ENCODE measurements around the gene C18orf54.
A peak's percentile ranks its signal among the peaks of the same experiment; 100 is the strongest.

The C18orf54 gene

DNA sequence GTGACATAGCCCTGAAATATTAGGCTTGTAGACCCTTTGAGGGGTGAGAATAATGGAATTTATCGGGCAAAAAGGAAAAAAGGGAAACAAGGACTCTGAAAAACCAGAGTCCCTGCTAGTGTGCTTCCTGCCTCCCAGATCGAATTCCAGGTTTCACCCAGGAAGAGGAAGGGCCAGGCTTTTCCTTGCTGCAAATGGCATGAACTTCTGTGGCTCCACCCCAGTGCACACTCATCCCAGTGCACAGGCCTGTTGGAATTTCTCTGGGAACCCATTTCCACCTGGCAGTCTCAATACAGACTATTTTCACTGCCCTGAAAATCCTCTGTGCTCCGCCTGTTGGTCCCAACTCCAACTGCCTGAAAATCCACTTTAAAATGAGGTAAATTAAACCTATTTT, 29.9 kb downstream of the C18orf54 start:
- DNase-seq = no peak

DNA sequence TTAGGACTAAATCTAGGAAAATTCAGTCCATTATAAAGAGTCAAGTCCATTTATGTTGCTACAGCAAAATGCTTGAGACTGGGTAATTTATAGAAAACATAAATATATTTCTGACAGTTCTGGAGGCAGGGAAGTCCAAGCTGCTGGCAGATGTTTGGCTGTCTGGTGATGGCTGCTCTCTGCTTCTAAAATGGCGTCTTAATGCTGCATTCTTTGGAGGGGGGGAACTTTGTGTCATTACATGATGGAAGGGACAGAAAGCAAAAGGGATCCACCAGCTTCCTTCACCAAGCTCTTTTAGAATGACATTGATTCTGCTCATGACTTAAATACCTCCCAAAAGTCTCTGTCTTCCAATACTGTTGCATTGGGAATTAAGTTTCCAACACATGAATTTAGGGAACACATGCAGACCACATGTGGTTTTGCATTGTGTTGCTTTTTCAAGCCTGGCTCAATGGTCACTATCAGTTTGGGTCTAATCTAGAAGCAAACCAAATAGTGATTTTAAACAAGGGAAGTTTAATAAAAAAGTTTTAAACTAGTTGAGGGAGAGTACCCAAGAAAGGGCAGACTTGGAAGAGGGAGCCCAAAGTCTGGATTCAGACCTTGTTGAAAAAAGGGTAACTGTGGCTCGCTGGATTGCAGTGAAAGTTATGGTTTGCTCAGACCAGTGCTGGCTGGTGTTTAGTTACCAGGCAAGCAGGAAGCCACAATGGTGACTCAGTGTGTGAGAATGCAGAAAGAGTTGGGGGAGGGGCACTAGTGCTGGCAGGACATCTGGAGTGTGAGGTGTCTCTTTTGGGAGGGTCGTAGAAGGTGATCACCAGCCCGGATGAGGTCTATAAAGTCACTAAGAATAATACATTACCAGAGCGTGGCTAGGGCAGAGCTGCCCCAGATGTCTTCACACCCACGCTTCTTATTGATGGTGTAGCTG, 30.8 kb downstream of the C18orf54 start:
- peak; percentile 56 for DNase-seq

DNA sequence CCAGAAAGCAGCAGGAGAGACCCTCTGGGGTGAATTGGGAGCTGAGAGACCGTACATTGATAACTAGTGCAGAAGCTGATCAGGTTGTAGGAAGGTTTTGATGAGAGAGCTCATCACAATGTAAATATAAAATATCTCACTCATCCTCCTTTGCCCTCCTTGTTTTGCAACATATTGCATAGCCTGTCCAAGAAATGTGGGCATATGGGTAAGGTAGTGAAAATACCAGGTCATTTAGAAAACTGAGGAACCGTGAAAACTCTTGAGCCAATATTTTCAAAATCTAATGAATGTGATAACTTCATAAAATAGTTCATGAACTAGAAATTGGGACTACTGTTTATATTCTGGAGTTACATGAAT, 31.4 kb downstream of the C18orf54 start:
- DNase-seq = no peak

DNA sequence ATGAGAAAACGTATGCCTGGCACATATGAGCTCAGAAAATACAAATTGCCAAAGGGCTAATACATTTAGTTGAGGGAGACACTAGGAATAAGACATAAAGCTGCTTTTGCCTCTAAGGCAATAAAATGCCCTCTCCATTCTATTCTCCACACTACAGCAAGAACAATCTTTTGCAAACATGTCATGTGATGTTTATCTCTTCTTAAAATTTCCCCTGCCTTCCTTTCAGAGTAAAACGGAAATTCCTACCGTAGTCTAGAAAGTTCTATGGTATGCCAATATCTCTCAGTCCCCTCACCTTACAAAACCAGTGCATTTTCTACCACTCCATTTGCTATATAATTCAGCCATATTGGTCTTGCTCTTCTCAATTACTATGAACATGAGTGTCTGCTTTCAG, 33.1 kb downstream of the C18orf54 start:
- DNase-seq = no peak

DNA sequence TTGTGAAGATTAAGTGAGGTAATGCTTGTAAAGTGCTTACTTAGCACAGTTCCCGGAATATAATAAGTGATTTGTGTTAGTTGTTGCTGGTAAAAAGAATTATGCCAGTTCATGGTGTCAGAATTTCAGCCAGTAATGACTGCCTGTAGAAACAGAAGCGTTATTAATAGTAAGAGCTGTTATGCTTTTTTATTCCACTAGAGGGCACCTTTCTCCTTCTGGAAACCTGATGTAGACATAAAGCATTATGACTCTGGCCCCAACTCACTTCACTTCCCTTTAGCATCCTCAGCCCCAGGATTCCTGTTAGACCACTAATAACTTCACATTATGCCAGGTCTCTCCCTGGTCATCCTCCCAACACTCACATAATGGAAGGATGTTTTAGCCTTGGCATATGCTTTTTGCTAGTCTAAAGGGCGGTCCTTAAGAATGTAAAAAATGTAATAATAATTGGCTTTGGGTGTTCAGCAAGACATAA, 34.9 kb downstream of the C18orf54 start:
- DNase-seq = no peak

DNA sequence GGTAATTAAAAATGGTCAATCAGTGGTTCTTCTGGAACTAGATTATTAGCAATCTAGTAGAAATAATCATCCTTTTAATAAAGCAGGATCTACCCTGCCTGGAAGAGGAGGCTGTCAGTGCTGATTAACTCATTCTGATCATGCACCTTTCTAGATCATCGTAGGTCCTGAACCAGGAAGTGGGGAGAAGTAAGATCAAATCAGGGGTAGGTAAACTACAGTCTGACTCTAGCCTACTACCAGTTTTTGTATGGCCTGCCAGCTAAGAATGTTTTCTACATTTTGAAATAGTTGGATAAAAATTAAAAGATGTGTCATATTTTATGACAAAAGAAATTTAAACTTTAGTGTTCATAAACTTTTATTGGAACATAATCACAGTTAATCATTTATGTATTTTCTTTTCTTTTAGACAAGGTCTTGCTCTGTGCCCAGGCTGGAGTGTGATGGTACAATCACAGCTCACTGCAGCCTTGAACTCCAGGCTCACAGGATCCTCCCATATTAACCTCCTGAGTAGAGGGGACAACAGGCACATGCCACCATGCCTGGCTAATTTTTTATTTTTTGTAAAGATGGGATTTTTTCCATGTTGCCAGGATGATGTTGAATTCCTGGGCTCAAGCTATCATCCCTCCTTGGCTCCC, 36.1 kb downstream of the C18orf54 start:
- no peak for DNase-seq

DNA sequence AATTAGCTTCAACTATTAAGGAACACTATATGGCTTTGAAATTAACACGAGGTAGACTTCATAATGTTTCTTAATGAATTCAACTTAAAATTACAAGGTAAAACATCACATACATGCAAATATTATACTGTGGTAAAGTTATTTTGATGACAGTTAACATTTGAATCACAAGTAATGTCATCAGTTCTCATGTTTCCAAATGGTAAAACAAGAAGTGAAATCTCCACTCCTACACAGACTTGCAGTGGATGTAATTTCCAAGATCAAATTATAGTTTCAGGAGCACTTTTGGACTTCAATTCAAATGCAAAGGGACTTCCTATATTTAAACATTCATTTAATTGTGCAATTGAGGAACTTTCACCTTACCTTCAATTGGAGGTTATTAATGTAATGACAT, 39.1 kb downstream of the C18orf54 start:
- DNase-seq = no peak

DNA sequence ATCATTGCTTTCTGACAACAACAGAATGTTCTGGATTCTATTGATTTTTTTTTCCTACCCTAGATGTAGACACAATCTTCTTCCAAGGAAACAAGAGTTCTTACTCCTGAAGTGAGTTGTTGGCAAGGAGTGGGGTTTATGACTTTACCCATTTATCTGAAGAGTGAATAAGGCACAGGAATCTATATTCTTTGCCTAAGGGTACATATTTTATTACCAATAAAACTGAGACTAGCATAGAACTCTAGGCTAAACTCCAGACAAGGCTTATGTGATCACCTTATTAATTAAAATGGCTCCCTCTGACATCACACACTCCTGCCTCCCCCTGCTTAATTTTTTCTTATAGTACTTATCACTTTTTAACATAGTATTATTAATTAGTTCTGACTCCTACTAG, 47.6 kb downstream of the C18orf54 start:
- no peak for DNase-seq

DNA sequence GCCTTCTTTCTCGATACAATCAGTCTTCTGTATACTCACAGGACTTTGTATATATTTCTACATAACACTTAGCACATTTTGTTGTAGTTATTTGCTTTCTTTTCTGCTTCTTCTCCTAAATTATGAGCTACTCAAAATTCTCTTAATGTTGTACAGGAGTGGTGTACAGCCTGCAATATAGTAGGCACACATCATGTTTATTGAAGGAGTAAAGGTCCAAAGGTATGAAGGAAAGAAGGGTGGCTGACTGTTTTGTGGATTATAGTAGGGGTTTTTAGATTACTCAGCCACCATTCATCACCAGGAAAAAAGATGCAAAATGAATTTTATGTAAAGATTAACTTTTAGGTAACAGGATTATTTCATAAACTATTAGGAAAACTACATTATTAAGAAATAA, 54.1 kb downstream of the C18orf54 start:
- no peak for DNase-seq

DNA sequence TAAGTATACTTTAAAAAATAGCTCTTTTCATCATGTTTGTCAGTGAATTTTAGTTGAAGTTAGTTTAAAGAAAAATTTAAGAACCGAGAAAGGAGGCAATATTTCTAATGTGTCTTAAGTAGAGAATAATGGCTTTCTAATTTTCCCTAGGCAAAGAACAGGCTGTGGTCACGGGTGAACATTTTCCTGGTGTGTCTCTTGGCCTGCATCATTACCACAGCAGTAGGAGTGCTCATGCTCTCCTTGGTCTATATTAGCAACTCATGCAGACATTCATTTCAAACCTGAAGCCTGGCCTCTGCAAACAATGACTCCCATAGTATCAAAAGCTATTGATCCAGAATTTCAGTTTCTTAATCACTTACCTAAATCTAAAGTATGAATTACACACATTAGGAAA, 57.4 kb downstream of the C18orf54 start:
- DNase-seq = no peak

DNA sequence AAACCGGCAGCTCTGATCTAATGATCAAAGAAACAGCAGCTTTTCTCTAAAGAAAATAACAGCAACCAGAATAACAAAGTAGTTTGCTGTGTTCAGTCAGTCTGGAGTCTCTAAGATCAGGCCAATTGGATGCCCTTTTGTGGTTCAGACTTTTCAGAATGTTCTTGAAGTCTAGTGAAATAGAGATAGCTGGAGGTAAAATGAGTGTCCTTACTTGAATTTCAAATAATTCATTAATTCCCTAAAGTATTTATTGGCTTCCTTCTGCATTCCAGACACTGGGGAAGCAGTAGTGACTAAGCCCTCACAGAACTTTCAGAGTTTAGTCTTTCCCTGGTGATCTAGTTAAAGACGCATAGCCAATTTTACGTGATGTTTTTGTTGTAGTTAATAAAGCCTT, 58.7 kb downstream of the C18orf54 start:
- DNase-seq = no peak

DNA sequence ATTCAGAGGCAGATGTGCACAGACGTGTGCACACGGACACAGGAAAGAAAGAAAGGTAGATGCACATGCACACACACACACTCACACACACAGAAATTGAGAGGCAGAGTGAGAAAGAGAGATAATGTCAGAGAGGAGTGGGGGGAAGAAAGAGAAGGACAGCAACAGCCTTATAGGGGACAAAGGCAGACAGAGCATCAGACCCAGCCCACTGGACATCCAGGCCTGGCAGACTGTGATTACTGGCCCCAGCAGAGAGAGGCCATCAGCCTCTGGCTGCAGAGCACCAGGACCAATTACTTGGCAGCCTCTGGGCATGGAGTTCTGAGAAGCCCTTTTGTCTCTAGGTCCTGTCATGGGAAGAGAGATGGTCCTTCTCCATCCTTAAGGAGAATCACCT, 66.1 kb downstream of the C18orf54 start:
- no peak for DNase-seq

DNA sequence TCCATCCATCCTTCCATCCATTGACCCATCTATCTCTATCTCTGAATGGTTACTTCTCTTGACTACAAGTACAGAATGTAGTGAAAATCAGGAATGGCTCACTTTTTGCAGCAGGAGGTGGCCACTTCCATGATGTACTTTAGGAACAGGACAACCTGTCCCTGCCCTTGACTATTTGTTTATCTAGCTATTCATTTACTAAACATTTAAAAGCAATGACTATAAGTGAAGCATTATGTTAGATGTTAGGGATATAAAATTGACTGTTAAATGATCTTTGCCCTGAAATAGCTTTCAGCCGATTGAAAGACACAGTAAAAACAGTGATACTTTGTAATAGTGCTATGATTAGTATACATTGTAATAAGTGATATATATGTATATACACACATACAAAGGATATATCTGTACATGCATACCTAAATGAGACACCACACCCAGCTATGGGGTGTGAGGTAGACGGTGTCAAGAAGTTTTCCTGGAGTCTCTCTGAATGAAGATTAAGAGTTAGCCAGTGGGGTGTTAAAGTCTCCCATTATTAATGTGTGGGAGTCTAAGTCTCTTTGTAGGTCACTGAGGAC, 68.5 kb downstream of the C18orf54 start:
- no peak for DNase-seq

Measured in femur (tissue), 1 donor.